ENCODE data around the gene PSMB7. TPM values are rescaled to one million over a fixed set of nuclear protein-coding genes. Genes with fewer than 3 reads are reported as not detected.

Gene PSMB7
- total RNA-seq (110 TPM), polyA plus RNA-seq (152 TPM)

DNA sequence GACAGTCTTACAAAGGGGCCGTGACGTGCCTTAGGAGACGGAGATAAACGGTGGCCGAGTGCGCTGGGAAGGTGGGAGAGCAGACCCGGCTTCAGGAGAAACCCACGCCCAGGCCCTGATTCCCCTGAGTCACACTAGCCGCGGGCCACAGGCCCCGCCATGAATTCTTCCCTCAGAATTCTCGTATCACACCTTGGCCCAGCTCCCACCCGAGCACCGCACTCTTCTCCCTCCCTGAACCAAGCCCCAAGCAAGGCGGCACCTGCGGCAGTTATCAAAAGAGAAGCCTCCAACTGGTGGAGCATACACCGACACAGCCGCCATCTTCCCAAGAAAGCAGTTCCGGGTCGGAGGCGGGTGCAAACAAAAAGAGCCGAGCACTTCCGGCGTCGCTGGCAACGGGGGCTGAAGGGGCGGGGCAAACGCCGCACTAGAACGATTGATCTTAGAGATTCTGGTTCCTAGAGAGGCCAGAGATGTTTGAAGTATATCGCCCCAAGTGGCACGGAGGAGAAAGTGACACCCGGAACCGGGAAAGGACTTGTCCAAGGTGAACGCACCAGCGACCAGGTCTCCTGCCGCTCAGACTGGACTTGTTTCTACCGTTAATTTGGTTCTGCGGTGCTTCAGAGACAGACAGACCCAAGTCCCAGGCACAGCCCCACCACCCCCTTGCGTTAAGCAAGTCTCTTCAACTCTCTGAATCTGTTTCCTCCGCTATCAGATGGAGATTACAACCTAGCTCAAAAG, at the start of gene PSMB7:
PSMB7 (minus strand) TSS at position 341 of the 750 bp plus-strand sequence; CDS start at position 324, 17 bp downstream.
- WGBS = 6% methylated on average over 41 of the region's 41 CpGs
- DNase-seq (ENCODE audit: extremely low spot score) = peak; percentile 92
- no peaks in the 10 kb centered on the region for H3K4me1 ChIP-seq (ENCODE audit: insufficient read depth)
- H3K4me3 ChIP-seq (ENCODE audit: low read depth, low read length) = peak within 1 kb of the TSS; percentile 56
- H3K36me3 ChIP-seq (ENCODE audit: insufficient read depth) = peaks cover 2% of the 10 kb centered on the region
- H3K27ac ChIP-seq (ENCODE audit: low read depth) = no peak within 1 kb of the TSS

DNA sequence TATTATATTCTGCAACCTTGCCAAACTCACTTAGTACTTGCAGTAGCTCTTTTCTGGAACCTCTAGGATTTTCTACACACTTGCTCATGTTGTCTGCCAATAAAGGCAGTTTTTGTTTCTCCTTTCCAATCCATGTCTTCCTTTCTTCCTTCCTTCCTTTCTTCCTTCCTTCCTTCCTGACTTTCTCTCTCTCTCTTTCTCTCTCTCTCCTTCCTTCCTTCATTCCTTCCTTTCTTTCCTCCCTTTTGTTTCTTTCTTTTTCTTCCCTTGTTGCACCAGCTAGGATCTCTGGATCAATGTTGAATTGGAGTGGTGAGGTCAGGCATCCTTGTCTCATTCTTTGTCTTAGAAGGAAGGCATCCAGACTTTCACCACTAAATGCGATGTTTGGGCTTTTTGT, 47.5 kb upstream of the PSMB7 start:
- DNase-seq (ENCODE audit: extremely low spot score) = no peak
- no peaks in the 10 kb centered on the region for H3K36me3 ChIP-seq (ENCODE audit: insufficient read depth)
- no peaks in the 10 kb centered on the region for H3K4me1 ChIP-seq (ENCODE audit: insufficient read depth)
- 92% methylated on average over 1 of the region's 1 CpG for WGBS
- H3K4me3 ChIP-seq (ENCODE audit: low read depth, low read length) = no peak overlapping the region
- no peak overlapping the region for H3K27ac ChIP-seq (ENCODE audit: low read depth)

GRCh38 chr9:124458441-124458840, 43.2 kb upstream of the PSMB7 start:
- Histone ChIP-seq H3K4me1 (ENCODE audit: insufficient read depth) (no peaks in the 10 kb centered on the region), H3K36me3 (ENCODE audit: insufficient read depth) (no peaks in the 10 kb centered on the region), H3K4me3 (ENCODE audit: low read depth, low read length) (no peak overlapping the region), H3K27ac (ENCODE audit: low read depth) (no peak overlapping the region)
- 85% methylated on average over 9 of the region's 9 CpGs for WGBS
- no peak for DNase-seq (ENCODE audit: extremely low spot score)

- 76% methylated on average over 8 of the region's 8 CpGs for WGBS
- no peak for DNase-seq (ENCODE audit: extremely low spot score)
- Histone ChIP-seq H3K27ac (ENCODE audit: low read depth) (no peak overlapping the region), H3K36me3 (ENCODE audit: insufficient read depth) (no peaks in the 10 kb centered on the region), H3K4me1 (ENCODE audit: insufficient read depth) (no peaks in the 10 kb centered on the region), H3K4me3 (ENCODE audit: low read depth, low read length) (no peak overlapping the region)
Observed at GRCh38 chr9:124457887-124458431, 42.7 kb upstream of the PSMB7 start.

GRCh38 chr9:124457079-124457886, 42.0 kb upstream of the PSMB7 start:
- Histone ChIP-seq H3K4me1 (ENCODE audit: insufficient read depth) (no peaks in the 10 kb centered on the region), H3K36me3 (ENCODE audit: insufficient read depth) (no peaks in the 10 kb centered on the region), H3K4me3 (ENCODE audit: low read depth, low read length) (no peak overlapping the region), H3K27ac (ENCODE audit: low read depth) (no peak overlapping the region)
- DNase-seq (ENCODE audit: extremely low spot score) = no peak
- WGBS = 83% methylated on average over 18 of the region's 18 CpGs

DNA sequence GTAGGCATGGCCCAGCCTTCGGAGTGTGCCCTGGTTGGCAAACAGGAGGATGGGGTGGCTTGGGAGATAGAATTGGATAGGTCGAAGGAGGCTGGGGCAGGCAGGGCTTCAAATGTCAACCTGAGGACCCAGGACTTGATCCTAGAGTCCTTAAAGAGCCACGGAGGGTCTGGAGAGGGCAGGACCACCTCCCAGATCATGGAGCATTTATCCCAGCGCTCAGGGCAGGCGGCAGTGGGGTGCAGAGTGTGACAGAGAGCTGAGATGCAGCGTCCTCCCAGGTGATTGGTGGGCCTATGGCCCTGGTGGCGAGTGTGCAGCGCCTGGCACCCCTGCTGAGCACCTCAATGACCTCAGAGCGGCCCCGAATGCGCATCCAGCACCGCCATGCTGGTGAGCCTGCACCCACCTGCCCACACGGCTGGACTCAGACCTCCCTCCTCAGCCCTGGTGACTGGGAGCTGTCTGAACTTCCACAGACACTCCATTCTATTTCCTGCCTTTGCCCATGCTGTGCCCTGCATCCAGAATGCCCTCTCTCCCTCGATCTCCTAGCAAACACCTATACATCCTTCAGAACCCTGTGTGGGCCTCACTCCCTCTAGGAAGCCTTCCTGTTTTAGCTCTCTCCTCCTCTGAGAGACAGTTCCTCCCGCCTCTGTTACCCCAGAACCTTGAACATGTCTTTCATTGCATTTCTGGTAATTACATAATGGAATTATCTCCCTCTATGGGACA, 41.3 kb upstream of the PSMB7 start:
- H3K36me3 ChIP-seq (ENCODE audit: insufficient read depth) = no peaks in the 10 kb centered on the region
- 56% methylated on average over 15 of the region's 15 CpGs for WGBS

DNA sequence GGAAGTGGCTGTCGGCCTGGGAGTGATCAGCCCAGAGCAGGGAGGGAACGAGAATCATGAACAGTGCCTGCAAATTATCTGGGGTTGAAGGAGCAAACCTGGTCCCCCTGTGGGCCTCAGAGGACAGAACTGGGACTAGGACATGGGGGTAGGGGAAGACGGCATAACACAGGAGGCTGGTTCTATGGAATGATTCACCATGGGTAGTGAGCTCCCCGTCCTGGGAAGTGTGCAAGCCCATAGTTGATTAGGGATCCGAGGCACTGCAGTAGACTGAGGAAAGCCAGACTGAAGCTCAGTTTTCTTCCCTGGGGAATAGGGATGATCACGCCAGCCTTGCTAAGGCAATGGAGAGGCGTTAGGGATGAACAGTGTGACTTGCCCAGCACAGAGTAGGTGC, 40.6 kb upstream of the PSMB7 start:
- Histone ChIP-seq H3K4me3 (ENCODE audit: low read depth, low read length) (no peak overlapping the region), H3K36me3 (ENCODE audit: insufficient read depth) (no peaks in the 10 kb centered on the region), H3K4me1 (ENCODE audit: insufficient read depth) (no peaks in the 10 kb centered on the region), H3K27ac (ENCODE audit: low read depth) (no peak overlapping the region)
- WGBS = 77% methylated on average over 7 of the region's 7 CpGs
- DNase-seq (ENCODE audit: extremely low spot score) = no peak

More for the DNA sequence above, 41.3 kb upstream of the PSMB7 start:
- no peak for DNase-seq (ENCODE audit: extremely low spot score)
- H3K4me3 ChIP-seq (ENCODE audit: low read depth, low read length) = no peak overlapping the region
- no peak overlapping the region for H3K27ac ChIP-seq (ENCODE audit: low read depth)
- H3K4me1 ChIP-seq (ENCODE audit: insufficient read depth) = no peaks in the 10 kb centered on the region

DNA sequence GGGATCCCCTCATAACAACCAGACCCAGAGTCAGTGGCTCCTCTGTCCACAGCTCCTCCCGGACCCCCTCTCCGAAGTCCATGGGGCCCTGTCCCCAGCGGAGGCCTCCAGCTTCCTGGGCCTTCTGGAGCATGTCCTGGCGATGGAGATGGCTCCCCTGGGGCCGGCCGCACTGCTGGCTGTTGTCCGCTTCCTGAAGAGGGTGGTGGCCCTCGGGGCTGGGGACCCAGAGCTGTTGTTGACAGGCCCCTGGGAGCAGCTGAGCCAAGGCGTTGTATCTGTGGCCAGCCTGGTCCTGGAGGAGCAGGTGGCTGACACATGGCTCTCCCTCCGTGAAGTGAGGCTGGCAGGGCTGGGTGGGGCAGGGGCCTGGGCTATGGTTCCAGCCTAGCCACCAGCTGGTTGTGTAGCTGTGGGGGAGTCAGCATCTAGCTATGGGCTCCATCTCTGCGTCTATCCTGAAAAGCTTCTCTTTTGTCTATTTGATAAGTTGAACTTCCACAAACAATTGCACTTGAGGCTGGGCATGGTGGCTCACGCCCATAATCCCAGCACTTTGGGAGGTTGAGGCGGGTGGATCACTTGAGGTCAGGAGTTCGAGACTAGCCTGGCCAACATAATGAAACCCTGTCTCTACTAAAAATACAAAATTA, 39.7 kb upstream of the PSMB7 start:
- Histone ChIP-seq H3K4me1 (ENCODE audit: insufficient read depth) (no peaks in the 10 kb centered on the region), H3K36me3 (ENCODE audit: insufficient read depth) (no peaks in the 10 kb centered on the region), H3K27ac (ENCODE audit: low read depth) (no peak overlapping the region), H3K4me3 (ENCODE audit: low read depth, low read length) (no peak overlapping the region)
- WGBS = 81% methylated on average over 14 of the region's 14 CpGs
- DNase-seq (ENCODE audit: extremely low spot score) = no peak

DNA sequence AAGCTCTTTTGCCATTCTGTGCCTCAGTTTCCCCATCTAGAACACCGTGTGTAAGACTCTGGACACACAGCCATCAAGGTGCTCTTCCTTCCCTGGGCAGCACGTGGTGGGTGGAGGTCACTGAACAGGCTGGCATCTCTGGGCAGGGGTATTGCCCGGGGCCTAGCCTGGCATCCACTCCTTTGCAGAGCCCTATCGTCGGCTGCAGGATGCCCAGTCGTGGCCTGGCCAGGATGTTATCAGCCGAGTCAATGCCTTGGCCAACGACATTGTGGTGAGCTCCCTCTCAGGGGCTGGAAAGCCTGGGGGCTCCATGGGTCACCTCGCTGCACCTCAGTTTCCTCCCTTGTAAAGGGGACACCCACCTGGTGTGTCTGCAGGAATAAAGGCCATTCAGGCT, 39.1 kb upstream of the PSMB7 start:
- H3K4me1 ChIP-seq (ENCODE audit: insufficient read depth) = no peaks in the 10 kb centered on the region
- no peak for DNase-seq (ENCODE audit: extremely low spot score)
- no peak overlapping the region for H3K4me3 ChIP-seq (ENCODE audit: low read depth, low read length)
- no peak overlapping the region for H3K27ac ChIP-seq (ENCODE audit: low read depth)
- WGBS = 85% methylated on average over 9 of the region's 9 CpGs
- no peaks in the 10 kb centered on the region for H3K36me3 ChIP-seq (ENCODE audit: insufficient read depth)

DNA sequence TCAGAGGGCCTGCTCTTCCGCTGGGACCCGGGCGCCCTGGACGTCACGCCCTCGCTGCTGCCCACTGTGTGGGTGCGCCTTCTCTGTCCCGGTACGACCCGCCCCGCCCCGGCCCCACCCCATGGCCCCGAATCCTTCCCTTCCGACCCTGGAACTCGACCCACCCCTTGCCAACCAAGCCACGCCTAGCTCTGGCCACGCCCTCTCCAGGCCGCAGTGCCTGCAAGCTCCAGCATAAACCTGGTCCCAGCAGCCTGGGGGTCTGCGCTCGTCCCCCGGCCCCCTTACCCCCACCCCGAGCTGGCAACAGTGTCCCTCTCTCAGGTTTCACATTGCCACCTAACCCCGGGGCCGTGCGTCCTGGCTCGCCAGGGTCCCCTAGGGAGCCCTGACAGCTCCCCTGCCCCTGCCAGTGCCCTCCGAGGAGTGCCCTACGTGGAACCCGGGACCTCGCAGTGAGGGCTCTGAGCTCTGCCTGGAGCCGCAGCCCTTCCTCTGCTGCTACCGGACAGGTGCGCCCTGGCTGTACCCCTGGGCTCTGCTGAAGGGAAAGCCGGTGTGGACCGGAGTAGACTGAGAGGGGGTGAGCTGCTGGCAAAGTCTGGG, 38.4 kb upstream of the PSMB7 start:
- H3K27ac ChIP-seq (ENCODE audit: low read depth) = no peak overlapping the region
- H3K36me3 ChIP-seq (ENCODE audit: insufficient read depth) = no peaks in the 10 kb centered on the region
- WGBS = 21% methylated on average over 35 of the region's 35 CpGs
- H3K4me3 ChIP-seq (ENCODE audit: low read depth, low read length) = no peak overlapping the region
- DNase-seq (ENCODE audit: extremely low spot score) = no peak
- H3K4me1 ChIP-seq (ENCODE audit: insufficient read depth) = no peaks in the 10 kb centered on the region

DNA sequence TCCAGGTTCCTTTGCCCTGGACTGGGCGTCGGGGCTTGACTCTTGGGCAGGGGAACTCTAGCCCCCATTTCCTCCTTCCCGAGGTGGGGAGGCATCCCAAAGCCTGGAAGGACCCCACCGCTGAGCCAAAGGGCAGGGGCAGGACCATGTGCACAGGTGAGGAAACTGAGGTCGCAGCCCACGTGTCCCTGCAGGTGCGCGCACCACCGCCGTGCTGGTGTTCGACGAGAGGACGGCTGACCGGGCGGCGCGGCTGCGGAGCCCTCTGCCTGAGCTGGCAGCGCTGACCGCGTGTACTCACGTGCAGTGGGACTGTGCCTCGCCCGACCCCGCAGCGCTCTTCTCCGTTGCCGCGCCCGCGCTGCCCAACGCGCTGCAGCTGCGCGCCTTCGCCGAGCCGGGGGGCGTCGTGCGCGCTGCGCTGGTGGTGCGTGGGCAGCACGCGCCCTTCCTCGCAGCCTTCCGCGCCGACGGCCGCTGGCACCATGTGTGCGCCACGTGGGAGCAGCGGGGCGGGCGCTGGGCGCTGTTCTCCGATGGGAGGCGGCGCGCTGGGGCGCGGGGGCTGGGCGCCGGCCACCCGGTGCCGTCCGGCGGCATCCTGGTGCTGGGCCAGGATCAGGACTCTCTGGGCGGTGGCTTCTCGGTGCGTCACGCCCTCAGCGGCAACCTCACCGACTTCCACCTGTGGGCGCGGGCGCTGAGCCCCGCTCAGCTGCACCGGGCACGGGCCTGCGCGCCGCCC, 37.8 kb upstream of the PSMB7 start:
- no peaks in the 10 kb centered on the region for H3K4me1 ChIP-seq (ENCODE audit: insufficient read depth)
- no peaks in the 10 kb centered on the region for H3K36me3 ChIP-seq (ENCODE audit: insufficient read depth)
- DNase-seq (ENCODE audit: extremely low spot score) = no peak
- 26% methylated on average over 85 of the region's 85 CpGs for WGBS
- no peak overlapping the region for H3K4me3 ChIP-seq (ENCODE audit: low read depth, low read length)
- no peak overlapping the region for H3K27ac ChIP-seq (ENCODE audit: low read depth)

DNA sequence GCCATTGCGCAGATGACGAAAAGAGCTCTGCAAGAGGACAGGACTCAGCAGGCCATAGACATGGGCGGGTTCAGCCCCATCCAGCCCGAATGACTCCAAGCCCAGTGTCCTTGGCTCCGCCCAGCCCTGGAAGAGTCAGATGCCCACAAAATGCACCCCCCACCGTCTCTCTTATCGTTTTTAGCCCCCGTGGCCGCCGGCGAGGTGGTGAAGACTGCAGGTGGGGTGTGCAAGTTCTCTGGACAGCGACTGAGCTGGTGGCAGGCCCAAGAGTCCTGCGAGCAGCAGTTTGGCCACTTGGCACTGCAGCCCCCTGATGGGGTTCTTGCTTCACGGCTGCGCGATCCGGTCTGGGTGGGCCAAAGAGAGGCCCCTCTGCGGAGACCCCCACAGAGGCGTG, 37.1 kb upstream of the PSMB7 start:
- no peak for DNase-seq (ENCODE audit: extremely low spot score)
- H3K36me3 ChIP-seq (ENCODE audit: insufficient read depth) = no peaks in the 10 kb centered on the region
- H3K27ac ChIP-seq (ENCODE audit: low read depth) = no peak overlapping the region
- no peak overlapping the region for H3K4me3 ChIP-seq (ENCODE audit: low read depth, low read length)
- 81% methylated on average over 19 of the region's 19 CpGs for WGBS
- H3K4me1 ChIP-seq (ENCODE audit: insufficient read depth) = no peaks in the 10 kb centered on the region
